Measurements from ENCODE around the gene PRDM12.

DNA sequence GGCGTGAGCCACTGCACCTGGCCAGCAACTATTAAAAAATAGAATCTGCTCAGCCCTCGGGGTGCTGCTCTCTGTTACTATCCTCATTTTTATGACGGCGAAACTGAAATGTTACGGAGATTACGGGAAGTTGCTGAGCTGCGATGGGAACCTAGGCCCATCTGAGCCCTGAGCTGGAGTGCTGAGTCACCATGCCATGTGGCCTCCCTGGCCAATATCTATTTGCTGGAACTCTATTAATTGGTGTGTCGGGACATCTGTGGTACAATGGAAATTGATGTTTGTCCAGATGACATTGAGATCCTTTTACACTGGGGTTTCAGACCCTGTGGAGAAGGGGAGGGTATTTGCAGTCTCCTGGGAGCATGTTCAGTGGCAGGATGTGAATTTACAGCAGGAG lies 8.1 kb downstream of the PRDM12 start:
- TF ChIP-seq POLR2A (IDR thresholded peaks at IDR 0.05) = no peak
- TF ChIP-seq, protein P1, sequence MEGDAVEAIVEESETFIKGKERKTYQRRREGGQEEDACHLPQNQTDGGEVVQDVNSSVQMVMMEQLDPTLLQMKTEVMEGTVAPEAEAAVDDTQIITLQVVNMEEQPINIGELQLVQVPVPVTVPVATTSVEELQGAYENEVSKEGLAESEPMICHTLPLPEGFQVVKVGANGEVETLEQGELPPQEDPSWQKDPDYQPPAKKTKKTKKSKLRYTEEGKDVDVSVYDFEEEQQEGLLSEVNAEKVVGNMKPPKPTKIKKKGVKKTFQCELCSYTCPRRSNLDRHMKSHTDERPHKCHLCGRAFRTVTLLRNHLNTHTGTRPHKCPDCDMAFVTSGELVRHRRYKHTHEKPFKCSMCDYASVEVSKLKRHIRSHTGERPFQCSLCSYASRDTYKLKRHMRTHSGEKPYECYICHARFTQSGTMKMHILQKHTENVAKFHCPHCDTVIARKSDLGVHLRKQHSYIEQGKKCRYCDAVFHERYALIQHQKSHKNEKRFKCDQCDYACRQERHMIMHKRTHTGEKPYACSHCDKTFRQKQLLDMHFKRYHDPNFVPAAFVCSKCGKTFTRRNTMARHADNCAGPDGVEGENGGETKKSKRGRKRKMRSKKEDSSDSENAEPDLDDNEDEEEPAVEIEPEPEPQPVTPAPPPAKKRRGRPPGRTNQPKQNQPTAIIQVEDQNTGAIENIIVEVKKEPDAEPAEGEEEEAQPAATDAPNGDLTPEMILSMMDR (IDR thresholded peaks at IDR 0.05) = no peak
